ENCODE data around the gene TCP11L2. TPM values are rescaled to one million over a fixed set of nuclear protein-coding genes. Genes with fewer than 3 reads are reported as not detected.

Gene TCP11L2
- total RNA-seq, 1 donor from 2014 or later, result 22.0 TPM

GRCh38 chr12:106288101-106288493 is 14.4 kb upstream of the TCP11L2 start:
- H3K4me2 ChIP-seq (ENCODE audit: low read length), result no peak overlapping the region
- peak overlapping the region; percentile 37 for H3K4me3 Mint-ChIP-seq (ENCODE audit: unreplicated experiment)
- no peaks in the 10 kb centered on the region for H4K20me1 ChIP-seq (ENCODE audit: insufficient read depth, low read length)
- no peak overlapping the region for H3K4me3 ChIP-seq (ENCODE audit: insufficient read depth, low read depth, low read length)
- H3K27ac ChIP-seq (ENCODE audit: low read depth, low read length), result no peak overlapping the region
- H3K9me3 Mint-ChIP-seq (ENCODE audit: unreplicated experiment), result no peaks in the 10 kb centered on the region
- no peaks in the 10 kb centered on the region for H3K27me3 Mint-ChIP-seq (ENCODE audit: low read depth, unreplicated experiment)
- H3K36me3 Mint-ChIP-seq (ENCODE audit: low read depth, unreplicated experiment), result no peaks in the 10 kb centered on the region
- TF ChIP-seq EZH2 (IDR thresholded peaks at IDR 0.05; ENCODE audit: insufficient read depth, low read length), result no peak
- no peak for TF ChIP-seq CTCF (IDR thresholded peaks at IDR 0.05; ENCODE audit: insufficient read depth, low read depth, low read length)
- peaks cover 27% of the 10 kb centered on the region for H3K4me1 Mint-ChIP-seq (ENCODE audit: low read depth, unreplicated experiment)
- no peaks in the 10 kb centered on the region for H3K27me3 ChIP-seq (ENCODE audit: insufficient read depth, low read length)
- FAIRE-seq (no peak), DNase-seq (ENCODE audit: low read depth) (peak; percentile 22)
- H3K9me3 ChIP-seq (ENCODE audit: insufficient read depth, low read depth, low read length), result no peaks in the 10 kb centered on the region
- H3K4me1 ChIP-seq (ENCODE audit: insufficient read depth, low read length), result peaks cover 11% of the 10 kb centered on the region
- peak overlapping the region; percentile 100 for H3K27ac Mint-ChIP-seq (ENCODE audit: unreplicated experiment)
- no peak overlapping the region for H2AFZ ChIP-seq (ENCODE audit: low read depth, low read length)
- H3K79me2 ChIP-seq (ENCODE audit: insufficient read depth, low read length), result no peaks in the 10 kb centered on the region
- no peak overlapping the region for H3K9ac ChIP-seq (ENCODE audit: low read length)
- H3K36me3 ChIP-seq (ENCODE audit: insufficient read depth, low read length), result no peaks in the 10 kb centered on the region

- DNase-seq (ENCODE audit: low read depth) (peak; percentile 95), FAIRE-seq (no peak)
- Histone ChIP-seq H3K27ac (ENCODE audit: low read depth, low read length) (peak overlapping the region; percentile 74), H3K79me2 (ENCODE audit: insufficient read depth, low read length) (no peaks in the 10 kb centered on the region), H3K27me3 (ENCODE audit: insufficient read depth, low read length) (no peaks in the 10 kb centered on the region), H2AFZ (ENCODE audit: low read depth, low read length) (peak overlapping the region; percentile 14), H3K36me3 (ENCODE audit: insufficient read depth, low read length) (no peaks in the 10 kb centered on the region), H3K4me2 (ENCODE audit: low read length) (peak overlapping the region; percentile 45), H4K20me1 (ENCODE audit: insufficient read depth, low read length) (no peaks in the 10 kb centered on the region), H3K9ac (ENCODE audit: low read length) (peak overlapping the region; percentile 18), H3K9me3 (ENCODE audit: insufficient read depth, low read depth, low read length) (no peaks in the 10 kb centered on the region), H3K4me1 (ENCODE audit: insufficient read depth, low read length) (peaks cover 11% of the 10 kb centered on the region), H3K4me3 (ENCODE audit: insufficient read depth, low read depth, low read length) (no peak overlapping the region)
- Mint-ChIP-seq H3K36me3 (ENCODE audit: low read depth, unreplicated experiment) (no peaks in the 10 kb centered on the region), H3K27me3 (ENCODE audit: low read depth, unreplicated experiment) (no peaks in the 10 kb centered on the region), H3K4me3 (ENCODE audit: unreplicated experiment) (no peak overlapping the region), H3K4me1 (ENCODE audit: low read depth, unreplicated experiment) (peaks cover 27% of the 10 kb centered on the region), H3K9me3 (ENCODE audit: unreplicated experiment) (no peaks in the 10 kb centered on the region), H3K27ac (ENCODE audit: unreplicated experiment) (peak overlapping the region; percentile 100)
- no peak for TF ChIP-seq CTCF (IDR thresholded peaks at IDR 0.05; ENCODE audit: insufficient read depth, low read depth, low read length)
- no peak for TF ChIP-seq EZH2 (IDR thresholded peaks at IDR 0.05; ENCODE audit: insufficient read depth, low read length)
These were observed 13.9 kb upstream of the TCP11L2 start for GRCh38 chr12:106288494-106289195.

- Histone ChIP-seq H3K4me1 (ENCODE audit: insufficient read depth, low read length) (peaks cover 11% of the 10 kb centered on the region), H4K20me1 (ENCODE audit: insufficient read depth, low read length) (no peaks in the 10 kb centered on the region), H3K9me3 (ENCODE audit: insufficient read depth, low read depth, low read length) (no peaks in the 10 kb centered on the region), H3K4me2 (ENCODE audit: low read length) (peak overlapping the region; percentile 45), H2AFZ (ENCODE audit: low read depth, low read length) (peak overlapping the region; percentile 14), H3K9ac (ENCODE audit: low read length) (peak overlapping the region; percentile 18), H3K27ac (ENCODE audit: low read depth, low read length) (peak overlapping the region; percentile 74), H3K36me3 (ENCODE audit: insufficient read depth, low read length) (no peaks in the 10 kb centered on the region), H3K27me3 (ENCODE audit: insufficient read depth, low read length) (no peaks in the 10 kb centered on the region), H3K79me2 (ENCODE audit: insufficient read depth, low read length) (no peaks in the 10 kb centered on the region), H3K4me3 (ENCODE audit: insufficient read depth, low read depth, low read length) (no peak overlapping the region)
- H3K4me3 Mint-ChIP-seq (ENCODE audit: unreplicated experiment), result no peak overlapping the region
- no peaks in the 10 kb centered on the region for H3K27me3 Mint-ChIP-seq (ENCODE audit: low read depth, unreplicated experiment)
- no peak for TF ChIP-seq CTCF (IDR thresholded peaks at IDR 0.05; ENCODE audit: insufficient read depth, low read depth, low read length)
- TF ChIP-seq EZH2 (IDR thresholded peaks at IDR 0.05; ENCODE audit: insufficient read depth, low read length), result no peak
- no peaks in the 10 kb centered on the region for H3K36me3 Mint-ChIP-seq (ENCODE audit: low read depth, unreplicated experiment)
- DNase-seq (ENCODE audit: low read depth), result peak; percentile 56
- peak overlapping the region; percentile 100 for H3K27ac Mint-ChIP-seq (ENCODE audit: unreplicated experiment)
- H3K4me1 Mint-ChIP-seq (ENCODE audit: low read depth, unreplicated experiment), result peaks cover 27% of the 10 kb centered on the region
- FAIRE-seq, result no peak
- H3K9me3 Mint-ChIP-seq (ENCODE audit: unreplicated experiment), result no peaks in the 10 kb centered on the region
These were observed 13.3 kb upstream of the TCP11L2 start for GRCh38 chr12:106289196-106289681.

Data from astrocyte (in vitro differentiated cells and primary cell).